K562 (cell line): ENCODE data around the gene UBR3. TPM values are rescaled to one million over a fixed set of nuclear protein-coding genes. Genes with fewer than 3 reads are reported as not detected.

Experiments
- ARID1B ChIP-seq: fragments of 450-650 bp; IDR thresholded peaks from 2 replicates; pipeline ENCODE4 v1.6.1; 2016; ENCODE audit warnings: antibody characterized with exemption, mild to moderate bottlenecking, inconsistent platforms
- BRD4 ChIP-seq: fragments of 200-600 bp; sonication (generic); IDR thresholded peaks from 2 replicates; pipeline ENCODE4 v1.6.1; 2017; ENCODE audit warnings: inconsistent platforms
- CBX1 ChIP-seq: sonication (generic); IDR thresholded peaks from 2 replicates; pipeline ENCODE4 v1.6.1; 2016; ENCODE audit warnings: antibody characterized with exemption, low read depth, mild to moderate bottlenecking
- CBX3 ChIP-seq, 2 experiments: IDR thresholded peaks; 1 replicate in 1 of 2; 2 replicates in 1 of 2; pipeline ENCODE4 v1.6.1; 2012; ENCODE audit warnings: inconsistent platforms in 2 of 2, low read length in 2 of 2, borderline replicate concordance in 1 of 2, control low read depth in 1 of 2
- CREM ChIP-seq: IDR thresholded peaks from 2 replicates; pipeline ENCODE4 v1.6.1; 2014; ENCODE audit warnings: antibody characterized with exemption, low read depth
- FOSL1 ChIP-seq: fragments of 200-800 bp; sonication (Bioruptor generic); conservative IDR thresholded peaks from 2 replicates; pipeline ENCODE4 v1.6.1; 2016; ENCODE audit warnings: missing genetic modification characterization, missing compliant biosample characterization
- FUS ChIP-seq: fragments of 200-400 bp; formaldehyde crosslinking; optimal IDR thresholded peaks from 2 replicates; pipeline ENCODE3; 2017; ENCODE audit warnings: low read depth, low read length
- HMBOX1 ChIP-seq: sonication (generic); IDR thresholded peaks from 2 replicates; pipeline ENCODE4 v1.6.1; 2016
- MXI1 ChIP-seq: IDR thresholded peaks from 2 replicates; pipeline ENCODE4 v1.6.1; 2011; ENCODE audit warnings: low read depth, mild to moderate bottlenecking, improper control_type of control experiment, low read length
- RBM14 ChIP-seq: fragments of 200-400 bp; formaldehyde crosslinking; IDR thresholded peaks from 2 replicates; pipeline ENCODE4 v1.6.1; 2018; ENCODE audit warnings: low read depth, mild to moderate bottlenecking, low read length, moderate library complexity, borderline replicate concordance; ENCODE audit not compliant: insufficient read depth
- RFX1 ChIP-seq: fragments of 450-650 bp; IDR thresholded peaks from 2 replicates; pipeline ENCODE4 v1.6.1; 2016; ENCODE audit warnings: mild to moderate bottlenecking, moderate library complexity
- SMARCE1 ChIP-seq: fragments of 450-650 bp; IDR thresholded peaks from 2 replicates; pipeline ENCODE4 v1.7.1; 2016; ENCODE audit warnings: mild to moderate bottlenecking
- U2AF1 ChIP-seq: fragments of 200-400 bp; formaldehyde crosslinking; optimal IDR thresholded peaks from 2 replicates; pipeline ENCODE3; 2017; ENCODE audit warnings: mild to moderate bottlenecking, low read depth, low read length, moderate library complexity
- ZBTB40 ChIP-seq, 2 experiments: fragments of 450-650 bp in 1 of 2; sonication (generic) in 1 of 2; formaldehyde crosslinking in 1 of 2; IDR thresholded peaks; 2 replicates each; pipeline versions ENCODE4 v1.7.1 to v1.9.0; 2016 to 2022; ENCODE audit warnings: inconsistent platforms in 1 of 2, mild to moderate bottlenecking in 1 of 2, missing genetic modification reagents in 1 of 2
- ZNF121 ChIP-seq: sonication (generic); formaldehyde crosslinking; conservative IDR thresholded peaks from 2 replicates; pipeline ENCODE4 v1.8.0; 2022; ENCODE audit warnings: missing genetic modification reagents
- ZNF232 ChIP-seq: sonication (generic); formaldehyde crosslinking; IDR thresholded peaks from 2 replicates; pipeline ENCODE4 v1.8.0; 2022; ENCODE audit warnings: mild to moderate bottlenecking, missing genetic modification reagents
- ZNF274 ChIP-seq: IDR thresholded peaks from 2 replicates; pipeline ENCODE4 v1.6.1; 2011; ENCODE audit warnings: low read depth, mild to moderate bottlenecking, low read length, moderate library complexity, borderline replicate concordance
- ZNF695 ChIP-seq: fragments of 450-650 bp; formaldehyde crosslinking; IDR thresholded peaks from 2 replicates; pipeline ENCODE4 v1.4.0; 2020; ENCODE audit warnings: mild to moderate bottlenecking, moderate library complexity
- polyA plus RNA-seq, 8 experiments: library from polyadenylated mRNA; depleted of rRNA in 4 of 8; stranded (reverse) in 5 of 8; unstranded in 3 of 8; fragments of >200 nt; fragmentation: Nextera tagmentation in 2 of 8; fragmentation: Illumina TruSeq in 1 of 8; extraction: Ambion mirVana in 2 of 8; extraction: Trizol in 1 of 8; gene quantifications; 2 replicates each; pipeline versions ENCODE4 v1.2.1 to v1.2.3, GENCODE V29; 2011 to 2014; ENCODE audit warnings: inconsistent platforms in 1 of 8, missing spikeins in 1 of 8
- total RNA-seq, 7 experiments: library from RNA; depleted of rRNA in 6 of 7; stranded (reverse); fragments of >200 nt in 6 of 7; fragmentation: Illumina TruSeq in 2 of 7; extraction: Trizol in 2 of 7; gene quantifications; 2 replicates each; pipeline versions ENCODE4 v1.2.1 to v1.2.3, GENCODE V29; 2011 to 2021; ENCODE audit warnings: low replicate concordance in 1 of 7

UBR3 gene
- total and polyA plus RNA-seq, 9 of the 15 experiments (the other 6 are each of a cell fraction or from before 2014, with no cell fraction given): 14.4 to 63.5 (median 40.4) TPM

DNA sequence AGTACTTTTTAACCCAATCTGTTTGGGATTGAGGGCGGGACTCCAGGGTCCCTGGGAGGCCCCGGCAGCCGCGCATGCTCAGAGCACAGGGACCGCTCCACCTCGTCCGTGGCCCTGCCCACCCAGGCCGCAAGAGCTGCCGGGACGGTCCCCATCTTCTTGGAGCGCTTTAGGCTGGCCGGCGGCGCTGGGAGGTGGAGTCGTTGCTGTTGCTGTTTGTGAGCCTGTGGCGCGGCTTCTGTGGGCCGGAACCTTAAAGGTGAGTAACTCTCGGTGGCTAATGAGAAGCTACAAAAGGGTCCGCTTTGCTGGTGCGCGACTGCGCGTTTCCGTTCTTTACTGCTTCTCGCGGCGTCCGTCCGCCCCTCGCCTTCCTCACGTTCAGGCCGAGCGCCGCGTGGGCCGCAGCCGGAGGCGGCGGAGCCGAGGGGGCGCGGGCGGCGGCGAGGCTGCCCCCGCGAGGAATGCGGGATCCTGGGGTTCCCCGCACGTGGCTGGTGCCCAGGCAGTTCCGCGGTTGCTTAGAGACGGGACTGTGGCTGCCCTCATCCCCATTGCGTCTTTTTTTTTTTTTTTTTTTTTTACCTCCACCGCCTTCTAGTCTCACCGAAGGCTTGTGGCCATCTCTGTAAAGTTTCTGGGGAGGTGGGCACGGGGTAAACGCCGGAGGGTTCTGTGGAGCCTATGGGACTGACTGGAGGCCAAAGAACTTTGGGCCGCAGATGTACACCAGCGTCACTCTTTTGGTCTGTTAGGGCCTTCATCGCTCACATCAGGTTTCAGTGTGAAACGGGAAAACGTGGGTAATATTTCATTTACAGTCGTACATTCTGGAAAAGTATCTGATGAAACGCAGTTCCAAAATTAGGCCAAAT, 28.3 kb upstream of the UBR3 start, which contains the start of gene SSB (continued):
- TF ChIP-seq ZBTB40 (IDR thresholded peaks at IDR 0.05): peak; percentile 47; the same call in 1 of the 2 replicates
- no peak for TF ChIP-seq ZBTB40 (CRISPR knock-in tag; IDR thresholded peaks at IDR 0.05)
- peak; percentile 52; the same call in 1 of the 2 replicates for TF ChIP-seq CBX1
- TF ChIP-seq U2AF1: no peak
- TF ChIP-seq CREM: peak; percentile 69
- TF ChIP-seq CBX3 (IDR thresholded peaks at IDR 0.05; ENCODE audit: borderline replicate concordance in 1 of 2, low read length in 2 of 2): no peak; a peak in 1 of 3 replicates
- TF ChIP-seq FOSL1 (tag): peak; percentile 32; the same call in 1 of the 2 replicates
- peak; percentile 95 for TF ChIP-seq BRD4
- peak; percentile 17; the same call in 1 of the 2 replicates for TF ChIP-seq ARID1B
- TF ChIP-seq RBM14: 0 out of 2 replicates have a peak, but pooled peaks have one; percentile 46
- peak; percentile 56 for TF ChIP-seq RFX1
- TF ChIP-seq HMBOX1: no peak
- TF ChIP-seq SMARCE1: no peak
- peak; percentile 26; the same call in 1 of the 2 replicates for TF ChIP-seq MXI1
- TF ChIP-seq ZNF695 (CRISPR knock-in tag): no peak
- TF ChIP-seq FUS: peak; percentile 62
- TF ChIP-seq ZNF274: no peak
- no peak for TF ChIP-seq ZNF121 (CRISPR knock-in tag)
- TF ChIP-seq ZNF232 (CRISPR knock-in tag): no peak
